Mucosa of descending colon (tissue), 3 donors: ENCODE results near the gene CRIP1. TPM values are rescaled to one million over a fixed set of nuclear protein-coding genes. Genes with fewer than 3 reads are reported as not detected.

Experiments
- ATAC-seq: fragments of 200-7000 bp; cut with Tn5 transposase; one replicate; pipeline ENCODE4 v1.9.1; 2020; ENCODE audit warnings: mild to moderate bottlenecking, moderate library complexity
- DNase-seq, 3 donors: peaks; one replicate each; pipeline ENCODE4 v3.0.0-alpha.2; 2020
- H3K36me3 ChIP-seq: fragments of 200-600 bp; one replicate; pipeline ENCODE4 v1.8.0; 2021; ENCODE audit warnings: low read depth, mild to moderate bottlenecking
- H3K4me1 ChIP-seq: fragments of 200-600 bp; one replicate; pipeline ENCODE4 v1.8.0; 2021; ENCODE audit warnings: low read depth, mild to moderate bottlenecking
- H3K4me3 ChIP-seq: fragments of 200-600 bp; one replicate; pipeline ENCODE4 v1.8.0; 2021; ENCODE audit warnings: mild to moderate bottlenecking
- H3K9me3 ChIP-seq: fragments of 200-600 bp; one replicate; pipeline ENCODE4 v1.8.0; 2021; ENCODE audit warnings: mild to moderate bottlenecking
- CTCF ChIP-seq: fragments of 200-600 bp; IDR thresholded peaks from one replicate; pipeline ENCODE4 v1.8.0; 2022; ENCODE audit warnings: antibody characterized with exemption, mild to moderate bottlenecking
- intact Hi-C, 2 donors: fragments of 100-400 bp; cut with DNase I in 1 of 2; cut with micrococcal nuclease in 1 of 2; formaldehyde crosslinking; loops; one replicate each; pipeline versions ENCODE4 v1.11.0 to v1.11.1; 2022; cut with DNase I, micrococcal nuclease
- total RNA-seq, 3 donors: library from RNA; stranded (reverse); fragmentation: NEBNext Ultra II Directional in 2 of 3; extraction: Animal tissue kit (Norgen Biotek cat#: 25700) in 2 of 3; gene quantifications; one replicate each; pipeline versions ENCODE4 v1.2.1 to v1.2.4, GENCODE V29; 2021 to 2023
- donor health status: DM: no; HTN: no; CAD: no; lungs with moderate emphysema.
- donor health status: DM: no; HTN: no; CAD: no.
- donor health status: DM: no; HTN: yes; CAD: no.

The CRIP1 gene
- total RNA-seq, 3 donors from 2014 or later: 41.3 to 144 (median 142) TPM

GRCh38 chr14:105478398-105479251, 8.1 kb upstream of the CRIP1 start:
- TF ChIP-seq CTCF: no peak
- Histone ChIP-seq H3K36me3 (no peaks in the 10 kb centered on the region), H3K4me3 (no peak overlapping the region), H3K9me3 (no peaks in the 10 kb centered on the region), H3K4me1 (peaks cover 60% of the 10 kb centered on the region)
- no peak for DNase-seq
- ATAC-seq: no peak
- intact Hi-C loops: no loop called here

- intact Hi-C loops: no loop called here
Measured at GRCh38 chr14:105479431-105480158, 7.1 kb upstream of the CRIP1 start.

GRCh38 chr14:105480199-105480746, 6.4 kb upstream of the CRIP1 start:
- H3K4me3 ChIP-seq: no peak overlapping the region
- TF ChIP-seq CTCF: no peak
- H3K36me3 ChIP-seq: no peaks in the 10 kb centered on the region
- peak in 2 of 3 donors; percentile 27 to 51 for DNase-seq
- H3K4me1 ChIP-seq: peaks cover 61% of the 10 kb centered on the region
- no peak for ATAC-seq
- no peaks in the 10 kb centered on the region for H3K9me3 ChIP-seq
- intact Hi-C loops: no loop called here

More at GRCh38 chr14:105479431-105480158, 7.1 kb upstream of the CRIP1 start:
- DNase-seq: peak in 1 of 3 donors; percentile 47
- H3K9me3 ChIP-seq: no peaks in the 10 kb centered on the region
- TF ChIP-seq CTCF: no peak
- ATAC-seq: no peak
- H3K4me1 ChIP-seq: peaks cover 64% of the 10 kb centered on the region
- H3K36me3 ChIP-seq: no peaks in the 10 kb centered on the region
- no peak overlapping the region for H3K4me3 ChIP-seq

- H3K4me3 ChIP-seq: no peak overlapping the region
- H3K4me1 ChIP-seq: peaks cover 67% of the 10 kb centered on the region
- DNase-seq: peak; percentile 90 to 95 (median 93)
- intact Hi-C loops: no loop called here
- no peaks in the 10 kb centered on the region for H3K9me3 ChIP-seq
- ATAC-seq: peak; percentile 76
- no peaks in the 10 kb centered on the region for H3K36me3 ChIP-seq
- TF ChIP-seq CTCF: peak; percentile 99
Measured at GRCh38 chr14:105480807-105481801, 5.6 kb upstream of the CRIP1 start.
